Endothelial cell (in vitro differentiated cells): ENCODE results near the gene CORO2A. TPM values are rescaled to one million over a fixed set of nuclear protein-coding genes. Genes with fewer than 3 reads are reported as not detected.

ENCODE experiments used
- DNase-seq: peaks from one replicate; pipeline ENCODE4 v3.0.0; 2021; ENCODE audit warnings: low spot score
- H3K27ac Mint-ChIP-seq: one replicate; pipeline ENCODE4 v1.8.0; 2021; ENCODE audit warnings: mixed read lengths, inconsistent platforms; ENCODE audit not compliant: unreplicated experiment
- H3K27me3 Mint-ChIP-seq: one replicate; pipeline ENCODE4 v1.8.0; 2021; ENCODE audit warnings: mild to moderate bottlenecking, moderate library complexity, mixed read lengths, inconsistent platforms; ENCODE audit not compliant: unreplicated experiment
- H3K36me3 Mint-ChIP-seq: one replicate; pipeline ENCODE4 v1.8.0; 2021; ENCODE audit warnings: mild to moderate bottlenecking, low read depth, mixed read lengths, inconsistent platforms; ENCODE audit not compliant: unreplicated experiment
- H3K4me1 Mint-ChIP-seq: one replicate; pipeline ENCODE4 v1.8.0; 2021; ENCODE audit warnings: mild to moderate bottlenecking, mixed read lengths, inconsistent platforms; ENCODE audit not compliant: unreplicated experiment
- H3K4me3 Mint-ChIP-seq: one replicate; pipeline ENCODE4 v1.8.0; 2021; ENCODE audit warnings: mild to moderate bottlenecking, mixed read lengths, inconsistent platforms; ENCODE audit not compliant: unreplicated experiment
- H3K9me3 Mint-ChIP-seq: one replicate; pipeline ENCODE4 v1.8.0; 2021; ENCODE audit warnings: mixed read lengths, inconsistent platforms; ENCODE audit not compliant: unreplicated experiment
- CTCF ChIP-seq: fragments of 200-600 bp; sonication (generic); IDR thresholded peaks from one replicate; pipeline ENCODE4 v1.5.0; 2021; ENCODE audit warnings: antibody characterized with exemption; ENCODE audit not compliant: unreplicated experiment
- total RNA-seq: library from RNA; stranded (reverse); fragmentation: NEBNext Ultra II Directional; extraction: Animal tissue kit (Norgen Biotek cat#: 25700); gene quantifications from one replicate; pipeline ENCODE4 v1.2.1, GENCODE V29; 2021; ENCODE audit not compliant: unreplicated experiment

Gene CORO2A
- total RNA-seq, 1 donor from 2014 or later: 5.5 TPM

GRCh38 chr9:98108531-98109031 is 83.9 kb downstream of the CORO2A start:
- no peak overlapping the region for H3K4me3 Mint-ChIP-seq
- no peak for DNase-seq
- H3K9me3 Mint-ChIP-seq: no peaks in the 10 kb centered on the region
- no peak for TF ChIP-seq CTCF
- no peak overlapping the region for H3K27ac Mint-ChIP-seq
- no peaks in the 10 kb centered on the region for H3K4me1 Mint-ChIP-seq
- no peaks in the 10 kb centered on the region for H3K27me3 Mint-ChIP-seq
- no peaks in the 10 kb centered on the region for H3K36me3 Mint-ChIP-seq

- no peak for TF ChIP-seq CTCF
- Mint-ChIP-seq H3K27me3 (no peaks in the 10 kb centered on the region), H3K27ac (no peak overlapping the region), H3K36me3 (no peaks in the 10 kb centered on the region), H3K4me3 (no peak overlapping the region), H3K4me1 (no peaks in the 10 kb centered on the region), H3K9me3 (no peaks in the 10 kb centered on the region)
- DNase-seq: no peak
These were observed 84.5 kb downstream of the CORO2A start for GRCh38 chr9:98107926-98108325.

GRCh38 chr9:98105006-98105405 is 87.4 kb downstream of the CORO2A start:
- peaks cover 1% of the 10 kb centered on the region for H3K27me3 Mint-ChIP-seq
- no peak overlapping the region for H3K27ac Mint-ChIP-seq
- TF ChIP-seq CTCF: no peak
- H3K9me3 Mint-ChIP-seq: no peaks in the 10 kb centered on the region
- H3K36me3 Mint-ChIP-seq: no peaks in the 10 kb centered on the region
- no peak overlapping the region for H3K4me3 Mint-ChIP-seq
- DNase-seq: no peak
- H3K4me1 Mint-ChIP-seq: no peaks in the 10 kb centered on the region

GRCh38 chr9:98104445-98104881 is 88.0 kb downstream of the CORO2A start:
- no peak for TF ChIP-seq CTCF
- no peaks in the 10 kb centered on the region for H3K4me1 Mint-ChIP-seq
- H3K27me3 Mint-ChIP-seq: peaks cover 1% of the 10 kb centered on the region
- no peak overlapping the region for H3K4me3 Mint-ChIP-seq
- H3K27ac Mint-ChIP-seq: no peak overlapping the region
- H3K9me3 Mint-ChIP-seq: no peaks in the 10 kb centered on the region
- no peak for DNase-seq
- no peaks in the 10 kb centered on the region for H3K36me3 Mint-ChIP-seq

GRCh38 chr9:98101868-98102273 is 90.6 kb downstream of the CORO2A start:
- no peaks in the 10 kb centered on the region for H3K4me1 Mint-ChIP-seq
- TF ChIP-seq CTCF: no peak
- H3K9me3 Mint-ChIP-seq: no peaks in the 10 kb centered on the region
- no peak for DNase-seq
- H3K27ac Mint-ChIP-seq: no peak overlapping the region
- peaks cover 1% of the 10 kb centered on the region for H3K27me3 Mint-ChIP-seq
- H3K36me3 Mint-ChIP-seq: no peaks in the 10 kb centered on the region
- H3K4me3 Mint-ChIP-seq: no peak overlapping the region
